SK-N-SH (cell line): ENCODE data around the gene ZRANB3. TPM values are rescaled to one million over a fixed set of nuclear protein-coding genes. Genes with fewer than 3 reads are reported as not detected.

Source experiments
- CTCF ChIA-PET: fragments of 300-600, 350-600 bp; formaldehyde crosslinking; extraction: SDS; loops from one replicate; lab custom pipeline; 2021; lab: Yijun Ruan, JAX
- POLR2A ChIA-PET: fragments of 350-600 bp; sonication (Branson Sonifier 250); formaldehyde crosslinking; extraction: SDS; loops from one replicate; lab custom pipeline; 2020; ENCODE audit warnings: antibody characterized with exemption, inconsistent platforms; lab: Yijun Ruan, JAX
- DNase-seq: peaks from one replicate; pipeline ENCODE4 v3.0.0; 2012
- H2AFZ ChIP-seq: fragments of 200-600 bp; sonication (generic); 2 replicates; pipeline ENCODE4 v1.8.1; 2016; ENCODE audit warnings: antibody characterized with exemption, mild to moderate bottlenecking, low read depth
- H3F3A ChIP-seq: fragments of 200-600 bp; sonication (generic); replicated peaks from 2 replicates; pipeline ENCODE3; 2016; ENCODE audit warnings: antibody characterized with exemption, mild to moderate bottlenecking; ENCODE audit not compliant: insufficient read depth
- H3K27ac ChIP-seq, 2 experiments: fragments of 200-500 bp in 1 of 2; fragments of 200-600 bp in 1 of 2; sonication (Bioruptor generic) in 1 of 2; sonication (generic), shearing (Covaris generic) in 1 of 2; 2 replicates each; pipeline versions ENCODE4 v1.5.1 to v1.6.1; 2014 to 2016; ENCODE audit warnings: low read depth in 2 of 2, inconsistent platforms in 1 of 2, low read length in 1 of 2, mild to moderate bottlenecking in 1 of 2, mixed read lengths in 1 of 2
- H3K27me3 ChIP-seq: fragments of 200-600 bp; sonication (generic), shearing (Covaris generic); 2 replicates; pipeline ENCODE4 v1.6.1; 2016; ENCODE audit warnings: mixed run types; ENCODE audit not compliant: insufficient read depth
- H3K36me3 ChIP-seq, 2 experiments: fragments of 200-500 bp in 1 of 2; fragments of 200-600 bp in 1 of 2; sonication (Bioruptor generic) in 1 of 2; sonication (generic) in 1 of 2; replicated peaks in 1 of 2; 2 replicates each; pipeline versions ENCODE3 to v1.5.1; 2014 to 2016; ENCODE audit warnings: low read length in 1 of 2, mild to moderate bottlenecking in 1 of 2; ENCODE audit not compliant: insufficient read depth in 2 of 2, control insufficient read depth in 1 of 2
- H3K4me1 ChIP-seq, 2 experiments: fragments of 200-500 bp in 1 of 2; fragments of 200-600 bp in 1 of 2; sonication (Bioruptor generic) in 1 of 2; sonication (generic), shearing (Covaris generic) in 1 of 2; 2 replicates each; pipeline versions ENCODE4 v1.5.1 to v1.6.1; 2014 to 2016; ENCODE audit warnings: low read depth in 1 of 2, low read length in 1 of 2, mixed run types in 1 of 2; ENCODE audit not compliant: insufficient read depth in 2 of 2, control insufficient read depth in 1 of 2
- H3K4me2 ChIP-seq: fragments of 200-600 bp; sonication (generic), shearing (Covaris generic); 2 replicates; pipeline ENCODE4 v1.6.1; 2017; ENCODE audit warnings: mixed run types
- H3K4me3 ChIP-seq, 2 experiments: fragments of 200-500 bp in 1 of 2; fragments of 200-600 bp in 1 of 2; sonication (Bioruptor generic) in 1 of 2; sonication (generic), shearing (Covaris generic) in 1 of 2; 2 replicates each; pipeline versions ENCODE4 v1.5.1 to v1.8.1; 2014 to 2016; ENCODE audit warnings: low read depth in 2 of 2, inconsistent platforms in 1 of 2, low read length in 1 of 2, mild to moderate bottlenecking in 1 of 2, mixed read lengths in 1 of 2, moderate library complexity in 1 of 2
- H3K79me2 ChIP-seq: fragments of 200-600 bp; sonication (generic); 2 replicates; pipeline ENCODE4 v1.8.1; 2017; ENCODE audit warnings: mild to moderate bottlenecking; ENCODE audit not compliant: insufficient read depth
- H3K9ac ChIP-seq: fragments of 200-600 bp; sonication (generic); 2 replicates; pipeline ENCODE4 v1.6.1; 2017; ENCODE audit warnings: mixed run types
- H3K9me2 ChIP-seq: fragments of 200-600 bp; sonication (generic); 2 replicates; pipeline ENCODE4 v1.6.1; 2017; ENCODE audit warnings: mixed run types
- H3K9me3 ChIP-seq: fragments of 200-600 bp; sonication (generic); 2 replicates; pipeline ENCODE4 v1.6.1; 2017; ENCODE audit warnings: mixed run types, mild to moderate bottlenecking, moderate library complexity
- H4K20me1 ChIP-seq: fragments of 200-600 bp; sonication (generic); 2 replicates; pipeline ENCODE4 v1.6.1; 2017; ENCODE audit warnings: mild to moderate bottlenecking, mixed run types; ENCODE audit not compliant: insufficient read depth
- CHD2 ChIP-seq: fragments of 150-350 bp; IDR thresholded peaks from 2 replicates; pipeline ENCODE4 v1.6.1; 2018; ENCODE audit warnings: low read length; ENCODE audit not compliant: partially characterized antibody
- CTCF ChIP-seq: fragments of 200-600 bp; sonication (generic); IDR thresholded peaks from 2 replicates; pipeline ENCODE4 v1.6.1; 2017; ENCODE audit warnings: antibody characterized with exemption, mild to moderate bottlenecking, moderate library complexity
- ELF1 ChIP-seq: IDR thresholded peaks from 2 replicates; pipeline ENCODE4 v1.4.0; 2012
- EP300 ChIP-seq, 2 experiments: IDR thresholded peaks; 2 replicates each; pipeline versions ENCODE4 v1.4.0 to v1.6.1; 2012; ENCODE audit warnings: borderline replicate concordance in 1 of 2, low read depth in 1 of 2, low read length in 1 of 2
- EZH2phosphoT487 ChIP-seq: fragments of 200-600 bp; sonication (generic); IDR thresholded peaks from 2 replicates; pipeline ENCODE4 v1.6.1; 2017; ENCODE audit warnings: low read depth, mixed run types, mild to moderate bottlenecking, antibody characterized with exemption, moderate library complexity, borderline replicate concordance
- FOSL2 ChIP-seq: IDR thresholded peaks from 2 replicates; pipeline ENCODE4 v1.4.0; 2012; ENCODE audit warnings: low read depth, mild to moderate bottlenecking, moderate library complexity, borderline replicate concordance
- FOXJ3 ChIP-seq: sonication (generic); formaldehyde crosslinking; IDR thresholded peaks from 2 replicates; pipeline ENCODE4 v1.5.1; 2020; ENCODE audit warnings: mild to moderate bottlenecking, missing genetic modification reagents
- FOXM1 ChIP-seq: IDR thresholded peaks from 2 replicates; pipeline ENCODE4 v1.4.0; 2012; ENCODE audit warnings: low read depth, mild to moderate bottlenecking
- JUND ChIP-seq: IDR thresholded peaks from 2 replicates; pipeline ENCODE4 v1.4.0; 2012
- NFIC ChIP-seq: IDR thresholded peaks from 2 replicates; pipeline ENCODE4 v1.4.0; 2012; ENCODE audit warnings: borderline replicate concordance
- POLR2AphosphoS5 ChIP-seq: IDR thresholded peaks from 2 replicates; pipeline ENCODE4 v1.6.1; 2012; ENCODE audit warnings: low read depth, low read length
- RAD21 ChIP-seq: IDR thresholded peaks from 2 replicates; pipeline ENCODE4 v1.6.1; 2012; ENCODE audit warnings: mild to moderate bottlenecking, low read length
- RCOR1 ChIP-seq: fragments of 150-350 bp; IDR thresholded peaks from 2 replicates; pipeline ENCODE4 v1.6.1; 2017; ENCODE audit warnings: antibody characterized with exemption, low read length
- RFX5 ChIP-seq: IDR thresholded peaks from 2 replicates; pipeline ENCODE4 v1.6.1; 2012; ENCODE audit warnings: mild to moderate bottlenecking, improper control_type of control experiment, low read length
- RXRA ChIP-seq: IDR thresholded peaks from 2 replicates; pipeline ENCODE4 v1.4.0; 2012; ENCODE audit warnings: low read depth, mild to moderate bottlenecking, borderline replicate concordance
- SMC3 ChIP-seq: IDR thresholded peaks from 2 replicates; pipeline ENCODE4 v1.6.1; 2012; ENCODE audit warnings: low read depth, low read length, improper control_type of control experiment
- TAF1 ChIP-seq: IDR thresholded peaks from 2 replicates; pipeline ENCODE4 v1.6.1; 2012; ENCODE audit warnings: low read depth, mild to moderate bottlenecking, low read length, moderate library complexity, borderline replicate concordance
- TCF12 ChIP-seq: IDR thresholded peaks from 2 replicates; pipeline ENCODE4 v1.4.0; 2012
- USF1 ChIP-seq: IDR thresholded peaks from 2 replicates; pipeline ENCODE4 v1.4.0; 2012; ENCODE audit warnings: low read depth, borderline replicate concordance
- USF2 ChIP-seq: fragments of 150-350 bp; IDR thresholded peaks from 2 replicates; pipeline ENCODE4 v1.6.1; 2017; ENCODE audit warnings: antibody characterized with exemption, low read length, low read depth, borderline replicate concordance
- YY1 ChIP-seq: IDR thresholded peaks from 2 replicates; pipeline ENCODE4 v1.4.0; 2012; ENCODE audit warnings: low read depth, mild to moderate bottlenecking
- ZBTB33 ChIP-seq: IDR thresholded peaks from 2 replicates; pipeline ENCODE4 v1.4.0; 2012; ENCODE audit warnings: low read depth, borderline replicate concordance
- WGBS: methylation state at CpG from one replicate; pipeline ENCODE4 v1.1.6; 2017; ENCODE audit warnings: low lambda C conversion rate; 5-methylcytosine and 5-hydroxymethylcytosine counted together
- polyA plus RNA-seq, 3 experiments: library from polyadenylated mRNA; depleted of rRNA; stranded (reverse); fragments of >200 nt; gene quantifications; 2 replicates each; pipeline ENCODE4 v1.2.3, GENCODE V29; 2012

The ZRANB3 gene
- 4.1 and 5.6 TPM in 2 replicates for polyA plus RNA-seq (2012; rRNA removed)
- polyA plus RNA-seq (2012; cell fraction: cytosol; rRNA removed): 6.1 and 6.2 TPM in 2 replicates
- 1.5 and 3.9 TPM in 2 replicates for polyA plus RNA-seq (2012; cell fraction: nucleus; rRNA removed)

- peaks cover 0 to 3% of the 10 kb centered on the region in 2 experiments for H3K36me3 ChIP-seq
- peaks cover 5% of the 10 kb centered on the region for H3F3A ChIP-seq
- H3K9me3 ChIP-seq: no peaks in the 10 kb centered on the region
- no peaks in the 10 kb centered on the region for H3K9me2 ChIP-seq
- WGBS: 1% methylated on average over 46 of the region's 46 CpGs
- peak within 1 kb of the TSS; percentile 89 for H3K4me2 ChIP-seq
- H3K79me2 ChIP-seq: peaks cover 74% of the 10 kb centered on the region
- no peaks in the 10 kb centered on the region for H3K27me3 ChIP-seq
- peaks cover 0 to 6% of the 10 kb centered on the region in 2 experiments; a peak in 2 of 4 replicates for H3K4me1 ChIP-seq
- H3K9ac ChIP-seq: peak within 1 kb of the TSS; percentile 84
- no peaks in the 10 kb centered on the region; the same call in 1 of the 2 replicates for H4K20me1 ChIP-seq
- DNase-seq: peak; percentile 78
- ChIA-PET CTCF (interaction anchor here (1.2 to 1.4 kb wide), 3 partner anchors 84 to 527 kb away, joined by 3 to 7 read pairs (median 5); no protein-coding TSS in a partner anchor), POLR2A (interaction anchor here (0.7 to 1.4 kb wide), 4 partner anchors 54 to 628 kb away, joined by 3 to 5 read pairs (median 4); partner anchors contain the start of gene MCM6)
- H3K27ac ChIP-seq: peak within 1 kb of the TSS; percentile 96 to 97
- peak within 1 kb of the TSS; percentile 80 to 82 for H3K4me3 ChIP-seq
- peak within 1 kb of the TSS; percentile 86 for H2AFZ ChIP-seq
- TF ChIP-seq POLR2AphosphoS5 (peak; percentile 61), RCOR1 (no peak), NFIC (no peak), TAF1 (0 out of 2 replicates have a peak, but pooled peaks have one; percentile 28), FOSL2 (no peak), EP300 (IDR thresholded peaks at IDR 0.05; ENCODE audit: borderline replicate concordance in 1 of 2, low read depth in 1 of 2, low read length in 1 of 2) (no peak), FOXM1 (no peak), SMC3 (no peak), USF2 (no peak), CTCF (no peak), EZH2phosphoT487 (no peak), JUND (no peak), ZBTB33 (peak; percentile 93), TCF12 (0 out of 2 replicates have a peak, but pooled peaks have one; percentile 11), USF1 (no peak; the same call in 1 of the 2 replicates), FOXJ3 (no peak), RXRA (no peak), YY1 (peak; percentile 89; the same call in 1 of the 2 replicates), RAD21 (no peak), CHD2 (peak; percentile 97), RFX5 (0 out of 2 replicates have a peak, but pooled peaks have one; percentile 30), ELF1 (peak; percentile 28; the same call in 1 of the 2 replicates)
Observed at GRCh38 chr2:135530313-135531230, at the start of gene ZRANB3. Gene ZRANB3 (minus strand): TSS chr2:135531218.
